GM18505 (cell line): ENCODE measurements around the gene METTL26.

Experiments
- ATAC-seq: cut with Tn5 transposase; IDR thresholded peaks from one replicate; pipeline ENCODE4 v1.9.1; 2021; ENCODE audit not compliant: unreplicated experiment
- POLR2A ChIP-seq: IDR thresholded peaks from 4 replicates; pipeline ENCODE4 v1.6.1; 2011; ENCODE audit warnings: borderline replicate concordance; ENCODE audit not compliant: insufficient read depth, insufficient read length; ENCODE audit errors: extremely low read depth

Gene METTL26

DNA sequence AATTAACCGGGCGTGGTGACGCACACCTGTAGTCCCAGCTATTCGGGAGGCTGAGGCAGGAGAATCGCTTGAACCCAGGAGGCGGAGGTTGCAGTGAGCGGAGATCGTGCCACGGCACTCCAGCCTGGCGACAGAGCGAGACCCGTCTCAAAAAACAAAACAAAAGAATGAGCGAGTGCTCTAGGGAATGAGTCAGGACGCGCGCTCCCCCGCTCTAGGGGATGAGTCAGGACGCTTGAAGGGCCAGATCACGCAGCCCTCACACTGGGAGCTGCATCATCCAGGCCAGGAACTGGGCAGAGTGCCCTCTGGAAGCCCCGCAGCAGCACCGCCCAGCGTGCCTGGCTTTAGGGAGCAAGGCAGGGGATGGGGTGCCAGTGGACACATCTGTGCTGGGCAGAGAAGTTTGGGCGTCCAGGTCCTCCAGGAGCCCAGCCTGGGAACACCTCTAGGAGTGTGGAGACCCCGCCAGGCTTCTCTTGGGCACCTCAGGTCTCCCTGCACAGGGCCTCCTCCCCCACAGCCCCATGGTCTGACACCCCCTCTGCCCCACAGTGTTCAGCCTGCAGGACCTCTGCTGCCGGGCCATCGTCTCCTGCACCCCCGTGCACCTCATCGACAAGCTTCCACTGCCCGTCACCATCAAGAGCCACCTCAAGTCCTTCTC lies 9.2 kb downstream of the METTL26 start:
- no peak for ATAC-seq
- TF ChIP-seq POLR2A: no peak

DNA sequence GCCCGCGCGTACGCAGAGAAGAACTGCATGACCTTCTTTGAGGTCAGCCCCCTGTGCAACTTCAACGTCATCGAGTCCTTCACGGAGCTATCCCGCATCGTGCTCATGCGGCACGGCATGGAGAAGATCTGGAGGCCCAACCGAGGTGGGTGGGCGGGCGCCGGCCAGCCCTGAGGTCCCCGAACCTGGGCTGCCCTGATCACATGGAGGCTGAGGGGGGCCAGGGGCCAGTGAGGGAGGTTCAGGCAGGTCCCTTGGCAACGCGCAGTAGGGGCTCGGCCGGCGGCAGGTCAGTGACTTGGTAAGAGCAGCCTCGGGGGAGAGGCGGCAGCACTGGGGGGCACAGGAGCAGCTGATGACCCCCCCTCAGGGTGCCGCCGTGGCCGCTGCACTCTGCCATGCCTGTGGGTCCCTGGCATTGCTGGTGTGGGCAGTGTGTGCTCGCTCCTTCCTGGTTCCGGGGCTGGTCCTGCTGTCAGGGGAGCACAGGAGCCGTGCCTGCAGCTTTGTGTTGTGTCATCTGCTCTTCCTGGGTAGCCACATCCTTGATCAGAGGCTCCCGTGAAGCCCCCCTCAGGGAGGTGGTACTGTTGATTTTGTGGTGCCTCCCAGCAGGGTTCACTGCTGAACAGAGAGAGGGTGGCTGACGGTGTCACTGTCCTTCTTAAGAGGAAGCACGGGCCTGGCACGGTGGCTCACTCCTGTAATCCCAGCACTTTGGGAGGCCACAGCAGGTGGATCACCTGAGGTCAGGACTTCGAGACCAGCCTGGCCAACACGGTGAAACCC lies 9.9 kb downstream of the METTL26 start:
- no peak for ATAC-seq
- no peak for TF ChIP-seq POLR2A

DNA sequence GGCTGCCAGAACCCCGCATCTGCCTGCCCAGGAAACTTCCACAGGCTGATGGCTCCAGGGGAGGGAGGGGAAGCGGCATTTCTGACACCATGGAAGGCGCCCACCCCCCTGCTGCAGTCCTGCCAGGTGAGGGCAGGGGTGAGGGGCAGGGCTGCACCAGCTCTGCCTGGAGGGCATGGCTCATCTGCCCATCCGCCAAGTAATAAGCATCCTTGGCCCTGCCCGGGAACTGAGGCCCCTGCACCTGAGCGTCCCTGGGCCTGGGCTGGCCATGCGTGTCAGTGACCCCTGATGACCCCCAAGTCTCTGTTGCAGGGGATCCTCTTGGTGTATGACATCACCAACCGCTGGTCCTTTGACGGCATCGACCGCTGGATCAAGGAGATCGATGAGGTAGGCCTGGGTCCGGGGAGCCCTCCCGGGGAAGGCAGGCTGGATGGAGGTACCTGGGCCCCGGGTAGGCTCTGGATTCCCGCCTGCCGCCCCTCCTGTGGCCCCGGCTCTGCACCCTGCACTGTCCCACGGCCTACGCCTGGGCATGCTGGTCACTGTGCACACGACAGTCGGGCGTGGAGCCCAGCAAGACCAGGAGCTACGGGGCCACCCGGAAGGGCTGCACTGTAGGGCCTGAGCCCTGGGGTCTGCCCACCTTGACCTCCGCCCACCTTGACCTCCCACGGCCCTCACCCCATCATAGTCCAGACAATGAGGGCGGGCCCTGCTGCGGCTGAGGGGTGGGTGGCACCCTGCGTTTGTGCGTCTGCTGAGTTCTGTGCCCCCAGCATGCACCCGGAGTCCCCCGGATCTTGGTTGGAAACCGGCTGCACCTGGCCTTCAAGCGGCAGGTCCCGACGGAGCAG lies 10.8 kb downstream of the METTL26 start:
- no peak for TF ChIP-seq POLR2A
- no peak for ATAC-seq

DNA sequence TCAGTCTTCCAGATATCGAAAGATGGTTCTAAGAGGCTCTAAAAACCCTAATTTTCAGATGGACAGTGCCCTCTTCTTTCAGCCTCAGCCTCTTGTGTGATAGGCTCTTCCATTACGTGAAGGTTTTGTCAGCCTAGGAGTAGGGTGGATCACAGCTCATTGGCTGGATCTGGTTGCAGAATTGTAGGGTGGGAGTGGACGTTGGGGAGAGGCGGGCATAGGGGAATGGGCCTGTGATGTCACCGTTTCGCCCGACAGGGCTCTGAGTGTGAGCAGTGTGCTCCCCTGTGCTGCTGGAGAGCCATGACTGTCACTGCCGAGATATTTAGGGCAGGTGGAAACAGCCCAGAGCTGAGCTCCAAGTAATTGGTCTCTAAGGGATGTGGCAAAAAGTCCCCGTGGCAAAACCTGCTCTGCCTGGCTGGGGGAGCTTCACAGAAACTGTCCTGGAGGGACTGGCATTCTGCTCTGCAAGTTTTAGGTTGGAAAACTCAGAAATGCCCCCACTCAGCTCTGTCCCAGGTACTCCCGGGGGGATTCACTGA lies 11.5 kb downstream of the METTL26 start:
- TF ChIP-seq POLR2A: no peak
- no peak for ATAC-seq

DNA sequence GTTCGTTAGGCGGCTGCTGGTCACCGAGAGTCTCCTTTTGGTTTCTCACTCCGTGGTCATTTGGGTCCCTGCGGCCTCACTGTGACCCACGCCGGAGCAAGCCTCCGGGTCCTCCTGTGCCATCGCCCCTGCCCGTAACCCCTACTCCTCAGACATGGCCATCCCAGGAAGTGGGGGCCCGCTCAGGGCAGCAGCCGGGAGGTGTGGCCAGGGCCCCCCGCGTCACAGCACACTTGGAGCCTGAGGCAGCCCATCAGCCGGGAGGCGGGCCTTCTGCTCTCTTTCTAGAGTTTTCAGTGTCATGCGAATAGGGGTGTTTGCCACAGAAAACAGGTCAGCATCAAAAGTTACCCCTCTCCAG lies 13.2 kb downstream of the METTL26 start:
- no peak for TF ChIP-seq POLR2A
- no peak for ATAC-seq

DNA sequence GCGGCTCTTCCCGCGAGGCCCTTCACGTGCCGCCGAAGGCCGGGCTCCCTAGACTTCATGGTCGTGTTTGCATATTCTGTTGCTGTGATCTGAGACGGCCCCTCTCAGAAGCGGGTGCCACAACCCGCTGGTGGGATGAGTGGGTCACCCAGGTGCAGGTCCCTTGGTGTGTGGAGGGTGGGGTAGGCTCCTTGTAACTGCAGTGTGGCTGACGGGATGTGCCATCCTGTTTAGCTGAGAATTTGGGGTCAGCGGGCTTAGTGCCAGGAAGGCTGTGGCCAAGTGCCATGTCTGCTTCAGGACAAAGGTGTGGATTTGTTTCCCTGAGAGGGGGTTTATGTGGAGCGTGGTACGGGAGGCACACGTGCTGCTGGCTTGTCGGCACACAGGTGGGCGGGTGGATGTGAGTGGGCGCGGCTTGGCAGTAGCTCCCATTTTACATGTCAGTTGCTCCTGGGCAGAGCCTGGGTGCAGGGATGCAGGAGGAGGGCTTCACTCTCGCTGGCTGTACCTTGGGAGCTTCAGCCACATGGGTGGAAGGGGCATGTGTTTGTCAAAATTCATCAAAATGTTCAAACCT lies 14.5 kb downstream of the METTL26 start:
- no peak for TF ChIP-seq POLR2A
- no peak for ATAC-seq

DNA sequence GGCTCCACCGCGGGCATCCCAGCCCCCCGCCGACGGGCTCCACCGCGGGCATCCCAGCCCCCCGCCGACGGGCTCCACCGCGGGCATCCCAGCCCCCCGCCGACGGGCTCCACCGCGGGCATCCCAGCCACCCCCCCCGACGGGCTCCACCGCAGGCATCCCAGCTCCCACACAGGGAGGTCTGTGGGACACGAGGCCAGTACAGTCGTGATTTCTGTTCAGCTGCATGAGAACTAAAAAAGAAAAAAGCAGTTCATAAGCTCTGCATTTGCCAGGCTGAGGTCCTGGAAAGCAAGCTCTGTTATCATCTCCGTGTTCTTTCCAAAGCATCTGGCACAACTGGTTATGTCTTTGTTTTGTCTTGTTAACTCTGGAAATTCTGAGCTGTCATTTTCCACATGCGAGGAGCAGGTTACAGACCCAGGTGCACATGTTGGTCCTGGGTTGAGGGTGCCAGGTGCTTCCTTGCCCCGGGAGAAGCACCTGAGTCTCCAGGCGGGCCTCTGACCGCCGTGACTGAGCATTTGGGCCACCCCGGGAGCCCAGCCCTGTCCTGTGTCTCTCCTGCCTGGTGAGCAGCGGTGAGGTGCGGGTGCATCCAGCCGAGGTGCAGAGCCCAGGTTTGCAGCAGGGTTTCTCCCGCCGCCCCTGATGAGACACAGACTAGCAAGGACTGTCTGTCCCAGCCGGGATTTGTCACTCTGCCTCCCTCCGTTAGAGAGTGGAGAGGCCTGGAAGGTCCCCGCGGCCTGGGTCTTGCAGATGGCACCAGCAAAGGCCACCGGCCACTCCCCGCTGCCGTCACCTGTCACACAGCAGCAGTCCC lies 15.2 kb downstream of the METTL26 start:
- no peak for TF ChIP-seq POLR2A
- ATAC-seq: no peak

DNA sequence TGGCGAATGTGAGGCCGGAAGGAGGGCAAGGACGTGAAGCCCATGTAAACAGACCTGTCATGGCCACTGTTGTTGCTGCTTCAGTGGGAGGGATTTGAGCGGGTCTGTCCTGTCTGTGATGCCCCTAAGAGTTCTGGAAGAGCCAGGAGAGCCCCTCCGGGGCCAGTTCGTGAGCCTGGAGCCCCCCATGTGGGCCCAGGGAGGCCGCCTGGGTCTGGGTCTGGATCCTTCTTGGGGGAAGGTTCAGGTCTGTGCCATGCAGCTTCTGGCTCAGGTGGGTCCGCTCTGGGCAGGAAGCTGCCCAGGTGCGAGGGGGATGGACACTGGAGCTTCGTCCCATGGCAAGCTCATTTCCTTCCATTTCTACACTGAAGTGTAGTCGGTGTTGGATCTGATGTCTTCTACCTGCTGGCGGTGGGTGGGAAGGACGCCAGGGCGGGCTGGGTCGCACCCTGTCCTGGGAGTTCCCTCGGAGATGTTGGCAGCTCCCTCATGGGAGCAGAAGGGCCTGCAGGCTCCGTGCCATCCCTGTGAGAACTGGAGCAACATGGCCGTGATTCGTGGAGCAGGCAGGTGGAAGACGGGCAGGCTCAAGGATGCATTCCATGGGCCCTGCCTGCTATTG lies 16.5 kb downstream of the METTL26 start:
- no peak for TF ChIP-seq POLR2A
- ATAC-seq: no peak

DNA sequence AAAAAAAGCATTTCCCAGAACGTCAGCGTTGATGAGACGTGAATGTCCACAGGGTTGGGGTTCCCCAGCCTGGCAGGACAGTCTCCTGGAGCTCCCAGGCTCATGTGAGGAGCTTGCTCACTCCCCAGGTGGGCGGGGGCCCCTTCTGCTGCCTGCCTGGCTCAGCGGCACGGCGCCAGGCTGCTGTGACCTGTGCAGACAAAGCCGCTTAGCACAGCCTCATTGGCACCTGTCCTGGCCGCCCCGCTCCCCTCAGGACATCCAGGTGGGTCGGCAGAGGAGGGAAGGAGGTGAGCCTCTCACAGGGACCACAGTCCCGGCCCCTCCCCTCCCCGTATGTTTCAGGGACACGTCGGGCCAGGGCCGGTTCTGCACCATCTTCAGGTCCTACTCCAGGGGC lies 18.2 kb downstream of the METTL26 start:
- no peak for TF ChIP-seq POLR2A
- no peak for ATAC-seq

DNA sequence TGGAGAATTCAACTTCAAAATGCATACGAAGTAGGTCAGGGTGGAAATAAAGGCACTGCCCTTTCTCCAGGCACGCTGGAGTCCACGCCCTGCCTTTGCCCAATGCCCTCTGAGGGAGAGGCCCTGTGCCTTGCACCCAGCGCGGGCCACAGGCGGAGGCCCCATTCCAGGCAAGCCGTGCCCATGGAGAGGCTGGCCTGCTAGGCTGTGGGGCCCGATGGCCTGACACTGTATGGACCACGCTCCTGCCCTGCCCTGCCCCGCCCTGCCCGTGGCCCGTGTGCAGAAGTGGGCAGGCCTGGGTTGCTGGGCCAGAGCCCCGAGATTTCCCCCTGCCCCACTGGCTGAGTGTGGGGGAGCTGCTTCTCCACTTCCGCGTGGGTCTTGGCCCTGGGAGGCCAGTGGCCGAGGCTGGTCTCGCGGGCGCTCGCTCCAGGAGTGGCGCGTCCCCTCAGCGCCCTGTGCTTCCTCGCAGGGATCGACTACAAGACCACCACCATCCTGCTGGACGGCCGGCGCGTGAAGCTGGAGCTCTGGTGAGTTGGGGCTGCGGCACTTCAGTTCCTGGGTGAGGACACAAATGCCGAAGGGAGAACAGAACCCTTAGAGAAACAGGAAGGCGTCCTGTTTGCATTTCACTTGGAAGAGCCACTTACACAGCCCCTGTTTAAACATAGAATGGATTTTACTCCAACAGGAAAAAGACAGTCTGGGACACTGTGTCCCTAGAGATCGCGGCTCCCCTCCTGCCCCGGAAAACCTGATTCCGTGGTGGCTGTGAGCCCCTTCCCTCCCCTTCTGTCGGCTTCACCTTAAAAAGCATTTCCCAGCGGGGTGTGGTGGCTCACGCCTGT lies 19.1 kb downstream of the METTL26 start:
- ATAC-seq: no peak
- TF ChIP-seq POLR2A: no peak

DNA sequence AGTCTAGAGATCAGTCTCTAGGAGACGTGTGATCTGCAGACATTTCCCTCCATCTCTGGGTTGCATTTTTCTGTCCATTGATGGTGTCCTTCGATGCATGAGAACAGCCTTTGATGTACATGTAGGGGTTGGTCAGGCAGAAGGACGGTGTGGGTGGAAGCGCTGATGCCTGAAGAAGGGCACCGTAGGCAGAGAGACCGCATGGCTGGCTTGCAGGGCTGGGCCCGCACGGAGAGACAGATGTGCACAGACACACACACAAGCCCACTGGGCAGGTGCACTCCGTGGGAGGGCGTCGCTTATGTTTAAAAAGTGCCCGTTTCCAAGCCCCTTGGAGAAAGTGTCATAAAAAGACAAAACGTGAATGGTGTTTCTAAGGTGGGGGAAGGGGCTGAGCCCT lies 21.0 kb downstream of the METTL26 start:
- no peak for ATAC-seq
- no peak for TF ChIP-seq POLR2A
